Measurements from ENCODE around the gene BCL11B. TPM values are rescaled to one million over a fixed set of nuclear protein-coding genes. Genes with fewer than 3 reads are reported as not detected.

The BCL11B gene
- total RNA-seq, 6 experiments from 2014 or later: 0.06 to 0.14 (median 0.10) TPM; not detected in 2

DNA sequence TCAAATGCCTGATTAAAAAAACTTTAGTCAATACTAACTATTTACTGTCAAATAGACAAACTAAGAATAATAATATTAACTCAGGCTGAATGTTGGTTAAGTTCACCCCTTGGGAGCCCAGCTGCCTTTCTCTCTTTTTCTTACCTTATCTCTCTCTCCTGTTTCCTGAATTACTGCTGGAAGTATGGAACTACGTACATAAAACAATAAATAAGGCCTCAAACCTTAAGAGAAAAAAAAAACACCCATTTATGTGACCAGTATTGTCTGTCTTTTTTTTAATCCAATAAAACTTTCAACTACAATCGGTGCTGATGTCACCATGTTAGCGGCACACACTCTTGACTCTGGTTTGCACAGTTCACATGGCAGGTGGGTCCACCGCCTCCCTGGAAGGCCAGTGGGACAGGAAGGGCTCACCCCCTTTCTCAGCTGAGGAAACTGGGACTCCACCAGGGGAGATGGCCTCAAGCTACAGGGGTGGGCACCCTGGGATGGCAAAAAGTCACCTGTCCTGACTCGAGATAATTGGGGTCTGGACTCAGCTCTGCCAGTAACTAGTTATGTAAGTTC, 21.3 kb downstream of the BCL11B start:
- Mint-ChIP-seq H3K9me3 (no peaks in the 10 kb centered on the region), H3K4me3 (no peak overlapping the region), H3K27ac (no peak overlapping the region), H3K27me3 (ENCODE audit: insufficient read depth) (peaks cover 32% of the 10 kb centered on the region), H3K36me3 (ENCODE audit: low read depth) (no peaks in the 10 kb centered on the region), H3K4me1 (ENCODE audit: low read depth) (no peaks in the 10 kb centered on the region)
- TF ChIP-seq, protein P1, sequence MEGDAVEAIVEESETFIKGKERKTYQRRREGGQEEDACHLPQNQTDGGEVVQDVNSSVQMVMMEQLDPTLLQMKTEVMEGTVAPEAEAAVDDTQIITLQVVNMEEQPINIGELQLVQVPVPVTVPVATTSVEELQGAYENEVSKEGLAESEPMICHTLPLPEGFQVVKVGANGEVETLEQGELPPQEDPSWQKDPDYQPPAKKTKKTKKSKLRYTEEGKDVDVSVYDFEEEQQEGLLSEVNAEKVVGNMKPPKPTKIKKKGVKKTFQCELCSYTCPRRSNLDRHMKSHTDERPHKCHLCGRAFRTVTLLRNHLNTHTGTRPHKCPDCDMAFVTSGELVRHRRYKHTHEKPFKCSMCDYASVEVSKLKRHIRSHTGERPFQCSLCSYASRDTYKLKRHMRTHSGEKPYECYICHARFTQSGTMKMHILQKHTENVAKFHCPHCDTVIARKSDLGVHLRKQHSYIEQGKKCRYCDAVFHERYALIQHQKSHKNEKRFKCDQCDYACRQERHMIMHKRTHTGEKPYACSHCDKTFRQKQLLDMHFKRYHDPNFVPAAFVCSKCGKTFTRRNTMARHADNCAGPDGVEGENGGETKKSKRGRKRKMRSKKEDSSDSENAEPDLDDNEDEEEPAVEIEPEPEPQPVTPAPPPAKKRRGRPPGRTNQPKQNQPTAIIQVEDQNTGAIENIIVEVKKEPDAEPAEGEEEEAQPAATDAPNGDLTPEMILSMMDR (IDR thresholded peaks at IDR 0.05): no peak
- DNase-seq: no peak

DNA sequence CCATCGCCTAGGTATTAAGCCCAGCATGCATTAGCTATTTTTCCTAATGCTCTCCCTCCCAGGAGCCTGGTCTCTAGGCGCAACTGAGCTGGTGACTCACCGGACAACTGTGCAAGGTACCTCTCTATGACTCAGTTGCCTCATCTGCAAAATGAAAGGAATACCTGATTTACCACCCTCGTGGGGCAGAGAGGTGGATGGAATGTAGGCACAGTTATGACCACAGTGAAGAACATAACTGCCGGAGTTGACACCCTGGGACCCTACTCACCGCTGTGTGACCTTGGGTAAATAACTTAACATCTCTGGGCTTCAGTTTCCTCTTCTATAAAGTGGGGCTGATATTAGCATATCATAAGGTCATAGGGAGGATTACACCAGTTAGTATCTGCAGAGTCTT, 22.6 kb downstream of the BCL11B start:
- Mint-ChIP-seq H3K4me1 (ENCODE audit: low read depth) (no peaks in the 10 kb centered on the region), H3K36me3 (ENCODE audit: low read depth) (no peaks in the 10 kb centered on the region), H3K9me3 (no peaks in the 10 kb centered on the region; the same call in 1 of the 2 replicates), H3K4me3 (no peak overlapping the region), H3K27me3 (ENCODE audit: insufficient read depth) (peaks cover 32% of the 10 kb centered on the region), H3K27ac (no peak overlapping the region)
- TF ChIP-seq, protein P1 (IDR thresholded peaks at IDR 0.05): no peak
- DNase-seq: no peak

DNA sequence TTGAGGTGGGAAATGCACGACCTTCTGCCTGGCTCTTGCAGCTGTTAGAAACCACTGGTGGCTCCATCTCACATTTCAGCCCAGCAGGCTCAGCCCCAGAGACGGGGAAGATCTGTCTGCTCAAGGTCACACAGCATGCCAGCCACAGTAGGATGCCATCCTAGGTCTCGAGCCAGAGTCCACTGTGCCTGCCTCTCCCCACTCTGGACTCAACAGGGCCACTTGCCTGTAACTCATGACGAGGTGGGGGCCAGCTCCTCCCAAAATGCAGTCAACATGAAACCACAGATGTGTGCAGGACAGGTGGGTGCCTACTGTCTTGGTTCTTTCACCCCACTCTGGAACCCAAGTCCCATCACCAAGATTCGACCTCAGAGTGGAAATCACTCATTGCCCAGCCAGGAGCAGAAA, 23.2 kb downstream of the BCL11B start:
- H3K27me3 Mint-ChIP-seq (ENCODE audit: insufficient read depth): peaks cover 28% of the 10 kb centered on the region
- no peak for DNase-seq
- H3K36me3 Mint-ChIP-seq (ENCODE audit: low read depth): no peaks in the 10 kb centered on the region
- no peak overlapping the region for H3K27ac Mint-ChIP-seq
- no peaks in the 10 kb centered on the region; the same call in 1 of the 2 replicates for H3K9me3 Mint-ChIP-seq
- H3K4me3 Mint-ChIP-seq: no peak overlapping the region
- H3K4me1 Mint-ChIP-seq (ENCODE audit: low read depth): no peaks in the 10 kb centered on the region
- TF ChIP-seq, protein P1 (IDR thresholded peaks at IDR 0.05): no peak

DNA sequence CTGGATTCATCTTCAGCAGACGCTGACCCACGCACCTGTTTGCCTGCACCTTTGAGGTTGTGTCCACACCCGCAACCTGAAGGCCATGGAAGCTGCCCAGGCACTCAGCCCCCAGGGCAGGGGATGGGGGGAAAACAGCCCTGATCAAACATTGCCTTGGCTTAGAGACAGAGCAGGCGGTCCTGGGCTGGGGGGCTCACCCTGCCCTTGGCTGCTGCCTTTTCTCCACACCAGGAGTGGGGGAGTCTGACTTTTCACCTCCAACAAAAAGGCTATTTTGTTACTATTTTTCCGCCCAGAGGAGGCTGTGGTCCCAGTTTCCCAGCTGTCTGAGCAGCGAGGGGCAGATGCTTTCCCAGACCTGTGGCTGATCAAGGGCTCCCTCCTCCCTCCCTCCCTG, 24.2 kb downstream of the BCL11B start:
- peaks cover 25% of the 10 kb centered on the region for H3K27me3 Mint-ChIP-seq (ENCODE audit: insufficient read depth)
- no peaks in the 10 kb centered on the region; the same call in 1 of the 2 replicates for H3K9me3 Mint-ChIP-seq
- H3K4me3 Mint-ChIP-seq: no peak overlapping the region
- H3K27ac Mint-ChIP-seq: no peak overlapping the region
- no peaks in the 10 kb centered on the region for H3K4me1 Mint-ChIP-seq (ENCODE audit: low read depth)
- TF ChIP-seq, protein P1 (IDR thresholded peaks at IDR 0.05): no peak
- no peaks in the 10 kb centered on the region for H3K36me3 Mint-ChIP-seq (ENCODE audit: low read depth)
- no peak for DNase-seq

DNA sequence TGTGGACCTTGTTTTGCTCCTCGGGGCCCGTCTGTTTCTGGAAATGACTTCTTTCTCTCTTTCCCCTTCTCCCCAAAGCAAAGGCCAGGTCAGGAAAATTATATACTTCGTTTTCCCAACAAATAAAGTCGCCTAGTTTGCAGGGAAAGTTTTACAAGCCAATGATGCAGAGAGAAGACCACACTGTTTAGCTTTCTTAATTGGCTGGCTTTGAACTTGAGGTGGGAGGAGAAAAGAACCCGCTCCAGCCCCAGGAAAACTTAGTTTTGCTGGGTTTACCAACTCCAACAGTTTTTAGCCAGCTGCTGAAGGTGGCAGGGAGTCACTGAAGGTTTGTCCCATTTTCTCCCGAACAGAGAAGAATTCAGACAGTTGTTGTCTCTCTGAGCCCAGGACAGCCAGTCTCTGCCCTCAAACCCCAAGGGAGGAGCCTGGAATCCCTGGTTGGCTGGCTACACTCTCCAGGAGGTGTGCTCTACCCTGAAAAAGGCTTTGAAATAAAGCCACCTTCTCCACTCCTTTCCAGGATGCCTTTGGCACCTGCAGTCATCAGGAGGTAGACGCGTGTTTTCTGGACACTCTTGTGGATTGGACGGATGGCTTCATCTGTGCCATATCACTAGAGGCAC, 24.8 kb downstream of the BCL11B start:
- H3K36me3 Mint-ChIP-seq (ENCODE audit: low read depth): no peaks in the 10 kb centered on the region
- TF ChIP-seq, protein P1 (IDR thresholded peaks at IDR 0.05): no peak
- H3K4me3 Mint-ChIP-seq: no peak overlapping the region
- peaks cover 25% of the 10 kb centered on the region for H3K27me3 Mint-ChIP-seq (ENCODE audit: insufficient read depth)
- H3K4me1 Mint-ChIP-seq (ENCODE audit: low read depth): no peaks in the 10 kb centered on the region
- H3K27ac Mint-ChIP-seq: no peak overlapping the region
- H3K9me3 Mint-ChIP-seq: no peaks in the 10 kb centered on the region; the same call in 1 of the 2 replicates
- DNase-seq: no peak

Data from HFFc6 (cell line).